Testis (tissue), 2 donors: ENCODE results near the gene KCND3.

Experiments
- POLR2A ChIP-seq: fragments of 450-650 bp; IDR thresholded peaks from one replicate; pipeline ENCODE4 v1.6.1; 2017; ENCODE audit warnings: antibody characterized with exemption, mild to moderate bottlenecking, moderate library complexity
- TF ChIP-seq, protein P1 (sequence below), 3 experiments: fragments of 450-650 bp in 2 of 3; fragments of 200-600 bp in 1 of 3; sonication (generic) in 1 of 3; IDR thresholded peaks; one replicate each; pipeline ENCODE4 v1.5.1; 2016 to 2019; ENCODE audit warnings: antibody characterized with exemption in 3 of 3, mild to moderate bottlenecking in 2 of 3, moderate library complexity in 1 of 3

DNA sequence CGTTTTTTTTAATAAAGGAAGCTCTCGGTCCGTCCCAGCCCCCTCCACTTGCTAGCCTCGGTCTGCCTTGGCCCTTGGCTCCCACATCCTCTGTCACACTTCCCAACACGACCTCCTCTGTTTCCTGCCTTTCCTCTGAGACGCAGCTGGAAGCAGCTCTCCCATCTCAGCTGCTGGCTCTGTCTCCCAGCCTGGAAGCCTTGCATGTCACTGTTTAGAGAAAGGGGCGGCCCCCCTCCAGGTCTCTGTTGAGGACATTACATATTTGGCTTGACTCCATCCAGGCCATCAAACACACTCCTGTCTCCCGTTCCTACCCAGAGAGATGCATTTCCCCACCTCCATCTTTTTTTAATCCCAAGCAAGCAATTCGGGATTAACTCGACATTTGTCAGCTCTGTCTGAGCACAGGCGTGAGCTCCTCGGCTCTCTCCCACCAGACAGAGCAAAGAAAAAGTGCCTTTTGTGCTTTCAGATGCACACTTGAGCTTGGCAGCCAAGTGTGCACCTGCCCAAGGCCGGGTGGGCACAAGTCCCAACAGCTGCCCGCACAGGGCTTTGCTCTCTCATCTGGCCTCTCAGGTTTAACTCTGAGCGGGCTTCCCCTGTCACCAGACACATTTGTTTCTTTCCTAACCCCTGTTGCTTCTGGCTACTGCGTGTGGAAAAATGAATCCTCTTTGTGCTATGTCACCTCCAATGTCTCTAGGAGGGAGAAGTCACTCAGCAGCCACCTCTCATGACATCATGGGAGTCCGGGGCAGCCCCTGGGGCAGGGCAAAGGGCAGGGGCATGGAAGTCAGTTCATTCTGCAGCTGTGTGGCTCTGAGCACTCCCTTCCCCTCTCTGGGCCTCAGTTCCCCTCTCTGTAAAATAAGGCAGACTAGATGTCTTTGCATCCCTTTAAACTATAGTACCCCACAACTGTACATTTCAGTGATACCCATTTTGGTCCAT is 108.3 kb downstream of the KCND3 start:
- TF ChIP-seq, protein P1, sequence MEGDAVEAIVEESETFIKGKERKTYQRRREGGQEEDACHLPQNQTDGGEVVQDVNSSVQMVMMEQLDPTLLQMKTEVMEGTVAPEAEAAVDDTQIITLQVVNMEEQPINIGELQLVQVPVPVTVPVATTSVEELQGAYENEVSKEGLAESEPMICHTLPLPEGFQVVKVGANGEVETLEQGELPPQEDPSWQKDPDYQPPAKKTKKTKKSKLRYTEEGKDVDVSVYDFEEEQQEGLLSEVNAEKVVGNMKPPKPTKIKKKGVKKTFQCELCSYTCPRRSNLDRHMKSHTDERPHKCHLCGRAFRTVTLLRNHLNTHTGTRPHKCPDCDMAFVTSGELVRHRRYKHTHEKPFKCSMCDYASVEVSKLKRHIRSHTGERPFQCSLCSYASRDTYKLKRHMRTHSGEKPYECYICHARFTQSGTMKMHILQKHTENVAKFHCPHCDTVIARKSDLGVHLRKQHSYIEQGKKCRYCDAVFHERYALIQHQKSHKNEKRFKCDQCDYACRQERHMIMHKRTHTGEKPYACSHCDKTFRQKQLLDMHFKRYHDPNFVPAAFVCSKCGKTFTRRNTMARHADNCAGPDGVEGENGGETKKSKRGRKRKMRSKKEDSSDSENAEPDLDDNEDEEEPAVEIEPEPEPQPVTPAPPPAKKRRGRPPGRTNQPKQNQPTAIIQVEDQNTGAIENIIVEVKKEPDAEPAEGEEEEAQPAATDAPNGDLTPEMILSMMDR (IDR thresholded peaks at IDR 0.05) = no peak
- TF ChIP-seq POLR2A = no peak
